OCI-LY3 (cell line): ENCODE results near the gene MFNG.

Experiments used
- H2AFZ ChIP-seq: fragments of 200-600, 300-600 bp; shearing (Covaris generic); 2 replicates; pipeline ENCODE4 v1.6.0; 2014; ENCODE audit warnings: antibody characterized with exemption, low read depth, low read length
- H3K27ac ChIP-seq: fragments of 200-600, 300-600 bp; sonication (generic); 2 replicates; pipeline ENCODE4 v1.5.1; 2014; ENCODE audit warnings: mild to moderate bottlenecking, low read length, moderate library complexity, mixed read lengths
- H3K27me3 ChIP-seq: fragments of 200-600, 300-600 bp; sonication (generic); 2 replicates; pipeline ENCODE4 v1.6.1; 2014; ENCODE audit warnings: low read depth, low read length, mixed read lengths
- H3K36me3 ChIP-seq: fragments of 200-600, 300-600 bp; sonication (generic); replicated peaks from 2 replicates; pipeline ENCODE3; 2014; ENCODE audit warnings: low read depth, low read length, mixed read lengths
- H3K4me1 ChIP-seq: fragments of 300-600, 200-600 bp; sonication (generic); 2 replicates; pipeline ENCODE4 v1.6.1; 2014; ENCODE audit warnings: low read length, mixed read lengths
- H3K4me2 ChIP-seq: fragments of 200-600, 300-600 bp; sonication (generic); 2 replicates; pipeline ENCODE4 v1.6.1; 2014; ENCODE audit warnings: low read length, mixed read lengths
- H3K4me3 ChIP-seq: fragments of 300-600, 200-600 bp; sonication (generic); 2 replicates; pipeline ENCODE4 v1.5.1; 2014; ENCODE audit warnings: antibody characterized with exemption, mild to moderate bottlenecking, low read length, moderate library complexity
- H3K79me2 ChIP-seq: fragments of 300-600, 200-600 bp; shearing (Covaris generic); 2 replicates; pipeline ENCODE4 v1.6.1; 2014; ENCODE audit warnings: mild to moderate bottlenecking, low read length, mixed read lengths
- H3K9ac ChIP-seq: fragments of 300-600, 200-600 bp; shearing (Covaris generic); 2 replicates; pipeline ENCODE4 v1.6.0; 2014; ENCODE audit warnings: mild to moderate bottlenecking, low read length, moderate library complexity
- H3K9me3 ChIP-seq: fragments of 200-600, 300-600 bp; shearing (Covaris generic); 2 replicates; pipeline ENCODE4 v1.6.1; 2014; ENCODE audit warnings: low read length, mixed read lengths; ENCODE audit not compliant: insufficient read depth
- H4K20me1 ChIP-seq: fragments of 200-600, 300-600 bp; sonication (generic); 2 replicates; pipeline ENCODE4 v1.6.1; 2016; ENCODE audit warnings: low read length, mixed read lengths; ENCODE audit not compliant: insufficient read depth
- CTCF ChIP-seq: fragments of 200-600, 300-600 bp; sonication (generic); IDR thresholded peaks from 2 replicates; pipeline ENCODE4 v1.5.1; 2014; ENCODE audit warnings: antibody characterized with exemption, low read length, low read depth
- EZH2phosphoT487 ChIP-seq: fragments of 200-600 bp; shearing (Covaris generic); IDR thresholded peaks from 2 replicates; pipeline ENCODE4 v1.6.1; 2018; ENCODE audit warnings: antibody characterized with exemption, mixed run types, low read depth

The MFNG gene

GRCh38 chr22:37473437-37473946 is 12.7 kb downstream of the MFNG start:
- Histone ChIP-seq H4K20me1 (peaks cover 9% of the 10 kb centered on the region; the same call in 1 of the 2 replicates), H3K79me2 (no peaks in the 10 kb centered on the region), H3K4me1 (no peaks in the 10 kb centered on the region), H3K27ac (no peak overlapping the region), H3K9me3 (no peaks in the 10 kb centered on the region), H3K27me3 (no peaks in the 10 kb centered on the region), H3K4me2 (no peak overlapping the region), H2AFZ (no peak overlapping the region), H3K4me3 (no peak overlapping the region), H3K36me3 (peaks cover 56% of the 10 kb centered on the region), H3K9ac (no peak overlapping the region)
- TF ChIP-seq EZH2phosphoT487 (no peak), CTCF (no peak)

GRCh38 chr22:37472418-37473006 is 13.7 kb downstream of the MFNG start:
- Histone ChIP-seq H3K4me3 (no peak overlapping the region), H3K27me3 (no peaks in the 10 kb centered on the region), H3K79me2 (no peaks in the 10 kb centered on the region), H3K27ac (no peak overlapping the region), H3K9ac (no peak overlapping the region), H3K36me3 (peaks cover 60% of the 10 kb centered on the region), H2AFZ (no peak overlapping the region), H3K4me1 (no peaks in the 10 kb centered on the region), H3K9me3 (no peaks in the 10 kb centered on the region), H4K20me1 (peaks cover 9% of the 10 kb centered on the region; the same call in 1 of the 2 replicates), H3K4me2 (no peak overlapping the region)
- TF ChIP-seq EZH2phosphoT487 (no peak), CTCF (peak; percentile 85)

GRCh38 chr22:37471727-37472417 is 14.3 kb downstream of the MFNG start:
- Histone ChIP-seq H3K9ac (no peak overlapping the region), H3K79me2 (no peaks in the 10 kb centered on the region), H3K27ac (no peak overlapping the region), H3K4me3 (no peak overlapping the region), H3K27me3 (no peaks in the 10 kb centered on the region), H2AFZ (no peak overlapping the region), H3K36me3 (peaks cover 57% of the 10 kb centered on the region), H3K4me2 (no peak overlapping the region), H3K9me3 (no peaks in the 10 kb centered on the region), H4K20me1 (peaks cover 13% of the 10 kb centered on the region; the same call in 1 of the 2 replicates), H3K4me1 (no peaks in the 10 kb centered on the region)
- TF ChIP-seq CTCF (no peak), EZH2phosphoT487 (no peak)

- TF ChIP-seq CTCF (no peak), EZH2phosphoT487 (no peak)
- H3K27ac ChIP-seq: no peak overlapping the region
- H2AFZ ChIP-seq: no peak overlapping the region
- H3K4me1 ChIP-seq: peaks cover 4% of the 10 kb centered on the region
- peaks cover 13% of the 10 kb centered on the region; the same call in 1 of the 2 replicates for H4K20me1 ChIP-seq
- H3K36me3 ChIP-seq: peaks cover 60% of the 10 kb centered on the region
- no peaks in the 10 kb centered on the region for H3K27me3 ChIP-seq
- H3K9ac ChIP-seq: no peak overlapping the region
- H3K79me2 ChIP-seq: no peaks in the 10 kb centered on the region
- H3K9me3 ChIP-seq: no peaks in the 10 kb centered on the region
- H3K4me3 ChIP-seq: no peak overlapping the region
- H3K4me2 ChIP-seq: no peak overlapping the region
Observed at GRCh38 chr22:37470087-37470445, 16.1 kb downstream of the MFNG start.
